GM21528 (cell line): ENCODE results near the gene MRPS10.

Experiments
- ATAC-seq: cut with Tn5 transposase; IDR thresholded peaks from one replicate; pipeline ENCODE4 v1.9.1; 2021; ENCODE audit warnings: mild to moderate bottlenecking, moderate library complexity; ENCODE audit not compliant: unreplicated experiment, low FRiP score

MRPS10 gene

GRCh38 chr6:42239736-42240375, 22.2 kb upstream of the MRPS10 start:
- no peak for ATAC-seq

GRCh38 chr6:42239333-42239732, 21.7 kb upstream of the MRPS10 start:
- no peak for ATAC-seq

- no peak for ATAC-seq
Measured at GRCh38 chr6:42237857-42238256, 20.2 kb upstream of the MRPS10 start.

GRCh38 chr6:42236682-42237473, 19.2 kb upstream of the MRPS10 start:
- no peak for ATAC-seq

- ATAC-seq, result no peak
Measured at GRCh38 chr6:42236030-42236429, 18.4 kb upstream of the MRPS10 start.

- ATAC-seq, result no peak
Measured at GRCh38 chr6:42232035-42232434, 14.4 kb upstream of the MRPS10 start.

GRCh38 chr6:42230345-42231321, 13.0 kb upstream of the MRPS10 start:
- ATAC-seq, result no peak

GRCh38 chr6:42229506-42230119, 12.0 kb upstream of the MRPS10 start:
- ATAC-seq, result no peak

GRCh38 chr6:42228305-42228704, 10.6 kb upstream of the MRPS10 start:
- no peak for ATAC-seq

- no peak for ATAC-seq
Measured at GRCh38 chr6:42227173-42227850, 9.7 kb upstream of the MRPS10 start.

GRCh38 chr6:42226645-42227143, 9.0 kb upstream of the MRPS10 start:
- no peak for ATAC-seq

GRCh38 chr6:42226161-42226611, 8.5 kb upstream of the MRPS10 start:
- ATAC-seq, result no peak

- ATAC-seq, result no peak
Measured at GRCh38 chr6:42225419-42225818, 7.8 kb upstream of the MRPS10 start.

GRCh38 chr6:42225029-42225339, 7.3 kb upstream of the MRPS10 start:
- no peak for ATAC-seq

GRCh38 chr6:42224222-42225028, 6.8 kb upstream of the MRPS10 start:
- ATAC-seq, result peak; percentile 79

GRCh38 chr6:42222448-42222847, 4.8 kb upstream of the MRPS10 start:
- ATAC-seq, result no peak

GRCh38 chr6:42221546-42221945, 3.9 kb upstream of the MRPS10 start:
- ATAC-seq, result no peak

- ATAC-seq, result no peak
Measured at GRCh38 chr6:42220807-42221206, 3.1 kb upstream of the MRPS10 start.

- no peak for ATAC-seq
Measured at GRCh38 chr6:42217157-42217518, 523 bp downstream of the MRPS10 start.
